HepG2 (cell line): ENCODE data around the gene CTU2.

Experiments used
- TF ChIP-seq, protein P1 (sequence below): sonication (generic); formaldehyde crosslinking; IDR thresholded peaks from 2 replicates; pipeline ENCODE4 v1.4.0; 2020; ENCODE audit warnings: mild to moderate bottlenecking, missing genetic modification reagents, borderline replicate concordance
- TF ChIP-seq, protein P2 (sequence below): conservative IDR thresholded peaks from 2 replicates; pipeline ENCODE4 v1.6.1; 2018; ENCODE audit warnings: missing genetic modification reagents
- TF ChIP-seq, protein P3 (sequence below): sonication (generic); formaldehyde crosslinking; IDR thresholded peaks from 2 replicates; pipeline ENCODE4 v1.4.0; 2020; ENCODE audit warnings: missing genetic modification reagents

DNA sequence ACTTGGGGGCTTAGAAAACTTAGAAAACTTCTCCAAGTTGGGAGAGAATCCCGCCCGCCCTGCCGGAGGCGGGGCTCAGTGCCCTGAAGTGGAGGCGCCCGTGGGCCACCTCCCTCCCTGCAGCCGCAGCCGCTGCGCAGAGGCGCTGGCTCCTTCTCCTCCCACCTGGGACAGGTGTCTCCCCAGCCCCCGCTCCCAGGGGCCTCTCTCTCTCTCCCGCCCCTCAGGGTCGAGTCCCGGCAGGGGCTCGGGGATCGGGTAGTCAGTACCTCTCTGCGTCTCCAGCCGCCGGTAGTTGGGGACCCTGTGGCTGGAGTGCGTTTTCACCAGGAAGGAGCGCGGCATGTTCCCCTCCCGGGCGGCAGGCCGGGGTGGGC lies 20.3 kb upstream of the CTU2 start:
- TF ChIP-seq, protein P1, sequence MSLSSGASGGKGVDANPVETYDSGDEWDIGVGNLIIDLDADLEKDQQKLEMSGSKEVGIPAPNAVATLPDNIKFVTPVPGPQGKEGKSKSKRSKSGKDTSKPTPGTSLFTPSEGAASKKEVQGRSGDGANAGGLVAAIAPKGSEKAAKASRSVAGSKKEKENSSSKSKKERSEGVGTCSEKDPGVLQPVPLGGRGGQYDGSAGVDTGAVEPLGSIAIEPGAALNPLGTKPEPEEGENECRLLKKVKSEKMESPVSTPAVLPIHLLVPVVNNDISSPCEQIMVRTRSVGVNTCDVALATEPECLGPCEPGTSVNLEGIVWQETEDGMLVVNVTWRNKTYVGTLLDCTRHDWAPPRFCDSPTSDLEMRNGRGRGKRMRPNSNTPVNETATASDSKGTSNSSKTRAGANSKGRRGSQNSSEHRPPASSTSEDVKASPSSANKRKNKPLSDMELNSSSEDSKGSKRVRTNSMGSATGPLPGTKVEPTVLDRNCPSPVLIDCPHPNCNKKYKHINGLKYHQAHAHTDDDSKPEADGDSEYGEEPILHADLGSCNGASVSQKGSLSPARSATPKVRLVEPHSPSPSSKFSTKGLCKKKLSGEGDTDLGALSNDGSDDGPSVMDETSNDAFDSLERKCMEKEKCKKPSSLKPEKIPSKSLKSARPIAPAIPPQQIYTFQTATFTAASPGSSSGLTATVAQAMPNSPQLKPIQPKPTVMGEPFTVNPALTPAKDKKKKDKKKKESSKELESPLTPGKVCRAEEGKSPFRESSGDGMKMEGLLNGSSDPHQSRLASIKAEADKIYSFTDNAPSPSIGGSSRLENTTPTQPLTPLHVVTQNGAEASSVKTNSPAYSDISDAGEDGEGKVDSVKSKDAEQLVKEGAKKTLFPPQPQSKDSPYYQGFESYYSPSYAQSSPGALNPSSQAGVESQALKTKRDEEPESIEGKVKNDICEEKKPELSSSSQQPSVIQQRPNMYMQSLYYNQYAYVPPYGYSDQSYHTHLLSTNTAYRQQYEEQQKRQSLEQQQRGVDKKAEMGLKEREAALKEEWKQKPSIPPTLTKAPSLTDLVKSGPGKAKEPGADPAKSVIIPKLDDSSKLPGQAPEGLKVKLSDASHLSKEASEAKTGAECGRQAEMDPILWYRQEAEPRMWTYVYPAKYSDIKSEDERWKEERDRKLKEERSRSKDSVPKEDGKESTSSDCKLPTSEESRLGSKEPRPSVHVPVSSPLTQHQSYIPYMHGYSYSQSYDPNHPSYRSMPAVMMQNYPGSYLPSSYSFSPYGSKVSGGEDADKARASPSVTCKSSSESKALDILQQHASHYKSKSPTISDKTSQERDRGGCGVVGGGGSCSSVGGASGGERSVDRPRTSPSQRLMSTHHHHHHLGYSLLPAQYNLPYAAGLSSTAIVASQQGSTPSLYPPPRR, result no peak
- TF ChIP-seq, protein P2, sequence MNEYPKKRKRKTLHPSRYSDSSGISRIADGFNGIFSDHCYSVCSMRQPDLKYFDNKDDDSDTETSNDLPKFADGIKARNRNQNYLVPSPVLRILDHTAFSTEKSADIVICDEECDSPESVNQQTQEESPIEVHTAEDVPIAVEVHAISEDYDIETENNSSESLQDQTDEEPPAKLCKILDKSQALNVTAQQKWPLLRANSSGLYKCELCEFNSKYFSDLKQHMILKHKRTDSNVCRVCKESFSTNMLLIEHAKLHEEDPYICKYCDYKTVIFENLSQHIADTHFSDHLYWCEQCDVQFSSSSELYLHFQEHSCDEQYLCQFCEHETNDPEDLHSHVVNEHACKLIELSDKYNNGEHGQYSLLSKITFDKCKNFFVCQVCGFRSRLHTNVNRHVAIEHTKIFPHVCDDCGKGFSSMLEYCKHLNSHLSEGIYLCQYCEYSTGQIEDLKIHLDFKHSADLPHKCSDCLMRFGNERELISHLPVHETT (CRISPR knock-in tag), result no peak
- TF ChIP-seq, protein P3, sequence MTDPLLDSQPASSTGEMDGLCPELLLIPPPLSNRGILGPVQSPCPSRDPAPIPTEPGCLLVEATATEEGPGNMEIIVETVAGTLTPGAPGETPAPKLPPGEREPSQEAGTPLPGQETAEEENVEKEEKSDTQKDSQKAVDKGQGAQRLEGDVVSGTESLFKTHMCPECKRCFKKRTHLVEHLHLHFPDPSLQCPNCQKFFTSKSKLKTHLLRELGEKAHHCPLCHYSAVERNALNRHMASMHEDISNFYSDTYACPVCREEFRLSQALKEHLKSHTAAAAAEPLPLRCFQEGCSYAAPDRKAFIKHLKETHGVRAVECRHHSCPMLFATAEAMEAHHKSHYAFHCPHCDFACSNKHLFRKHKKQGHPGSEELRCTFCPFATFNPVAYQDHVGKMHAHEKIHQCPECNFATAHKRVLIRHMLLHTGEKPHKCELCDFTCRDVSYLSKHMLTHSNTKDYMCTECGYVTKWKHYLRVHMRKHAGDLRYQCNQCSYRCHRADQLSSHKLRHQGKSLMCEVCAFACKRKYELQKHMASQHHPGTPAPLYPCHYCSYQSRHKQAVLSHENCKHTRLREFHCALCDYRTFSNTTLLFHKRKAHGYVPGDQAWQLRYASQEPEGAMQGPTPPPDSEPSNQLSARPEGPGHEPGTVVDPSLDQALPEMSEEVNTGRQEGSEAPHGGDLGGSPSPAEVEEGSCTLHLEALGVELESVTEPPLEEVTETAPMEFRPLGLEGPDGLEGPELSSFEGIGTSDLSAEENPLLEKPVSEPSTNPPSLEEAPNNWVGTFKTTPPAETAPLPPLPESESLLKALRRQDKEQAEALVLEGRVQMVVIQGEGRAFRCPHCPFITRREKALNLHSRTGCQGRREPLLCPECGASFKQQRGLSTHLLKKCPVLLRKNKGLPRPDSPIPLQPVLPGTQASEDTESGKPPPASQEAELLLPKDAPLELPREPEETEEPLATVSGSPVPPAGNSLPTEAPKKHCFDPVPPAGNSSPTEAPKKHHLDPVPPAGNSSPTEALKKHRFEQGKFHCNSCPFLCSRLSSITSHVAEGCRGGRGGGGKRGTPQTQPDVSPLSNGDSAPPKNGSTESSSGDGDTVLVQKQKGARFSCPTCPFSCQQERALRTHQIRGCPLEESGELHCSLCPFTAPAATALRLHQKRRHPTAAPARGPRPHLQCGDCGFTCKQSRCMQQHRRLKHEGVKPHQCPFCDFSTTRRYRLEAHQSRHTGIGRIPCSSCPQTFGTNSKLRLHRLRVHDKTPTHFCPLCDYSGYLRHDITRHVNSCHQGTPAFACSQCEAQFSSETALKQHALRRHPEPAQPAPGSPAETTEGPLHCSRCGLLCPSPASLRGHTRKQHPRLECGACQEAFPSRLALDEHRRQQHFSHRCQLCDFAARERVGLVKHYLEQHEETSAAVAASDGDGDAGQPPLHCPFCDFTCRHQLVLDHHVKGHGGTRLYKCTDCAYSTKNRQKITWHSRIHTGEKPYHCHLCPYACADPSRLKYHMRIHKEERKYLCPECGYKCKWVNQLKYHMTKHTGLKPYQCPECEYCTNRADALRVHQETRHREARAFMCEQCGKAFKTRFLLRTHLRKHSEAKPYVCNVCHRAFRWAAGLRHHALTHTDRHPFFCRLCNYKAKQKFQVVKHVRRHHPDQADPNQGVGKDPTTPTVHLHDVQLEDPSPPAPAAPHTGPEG (CRISPR knock-in tag), result no peak
